Measurements from ENCODE around the gene ZNF44.

ZNF44 gene

DNA sequence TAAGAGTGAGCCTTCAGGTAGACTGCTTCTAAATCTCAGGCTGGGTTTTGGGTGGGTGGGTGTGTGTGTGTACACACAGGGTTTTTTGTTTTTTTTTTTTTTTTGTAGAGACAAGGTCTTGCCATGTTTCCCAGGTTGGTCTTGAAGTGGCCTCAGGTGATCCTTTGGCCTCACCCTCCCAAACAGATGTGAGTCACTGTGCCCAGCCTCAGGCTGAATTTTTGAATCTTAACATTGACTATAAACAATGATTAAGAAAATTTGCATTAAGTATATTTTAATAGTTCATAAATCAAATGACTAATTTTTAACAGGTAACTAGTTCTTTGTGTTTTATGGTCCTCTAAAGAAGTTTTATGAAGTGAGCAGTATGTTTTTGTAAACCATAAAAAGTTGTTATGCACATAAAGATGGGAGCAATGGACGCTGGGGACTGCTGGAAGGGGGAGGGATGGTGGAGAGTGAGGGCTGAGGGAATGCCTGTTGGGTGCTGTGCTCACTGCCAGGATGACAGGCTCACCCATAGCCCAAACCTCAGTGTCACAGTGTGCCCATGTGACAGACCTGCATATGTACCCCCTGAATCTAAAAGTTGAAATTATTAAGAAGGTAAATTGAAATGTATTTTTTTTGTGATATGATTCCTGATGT lies 71.6 kb downstream of the ZNF44 start:
- Histone ChIP-seq H3F3A (ENCODE audit: insufficient read depth, low read length) (no peaks in the 10 kb centered on the region), H3K4me1 (ENCODE audit: insufficient read depth, low read length, severe bottlenecking) (no peaks in the 10 kb centered on the region), H3K4me3 (ENCODE audit: low read depth, low read length, poor library complexity, severe bottlenecking) (no peak overlapping the region), H3K27me3 (ENCODE audit: insufficient read depth, low read length) (no peaks in the 10 kb centered on the region), H2AFZ (ENCODE audit: low read length) (no peak overlapping the region), H3K9ac (ENCODE audit: low read length) (no peak overlapping the region), H3K9me2 (ENCODE audit: low read depth, low read length) (no peaks in the 10 kb centered on the region), H3K79me2 (ENCODE audit: insufficient read depth, low read length) (no peaks in the 10 kb centered on the region), H4K20me1 (ENCODE audit: insufficient read depth, low read length) (no peaks in the 10 kb centered on the region), H3K27ac (ENCODE audit: low read depth, low read length, poor library complexity, severe bottlenecking) (no peak overlapping the region), H3K4me2 (ENCODE audit: low read length) (no peak overlapping the region), H3K9me3 (ENCODE audit: low read length) (no peaks in the 10 kb centered on the region; the same call in 1 of the 2 replicates), H3K36me3 (ENCODE audit: insufficient read depth, low read length) (no peaks in the 10 kb centered on the region)
- TF ChIP-seq EZH2 (IDR thresholded peaks at IDR 0.05; ENCODE audit: borderline replicate concordance, low read length): no peak
- TF ChIP-seq, protein P1, sequence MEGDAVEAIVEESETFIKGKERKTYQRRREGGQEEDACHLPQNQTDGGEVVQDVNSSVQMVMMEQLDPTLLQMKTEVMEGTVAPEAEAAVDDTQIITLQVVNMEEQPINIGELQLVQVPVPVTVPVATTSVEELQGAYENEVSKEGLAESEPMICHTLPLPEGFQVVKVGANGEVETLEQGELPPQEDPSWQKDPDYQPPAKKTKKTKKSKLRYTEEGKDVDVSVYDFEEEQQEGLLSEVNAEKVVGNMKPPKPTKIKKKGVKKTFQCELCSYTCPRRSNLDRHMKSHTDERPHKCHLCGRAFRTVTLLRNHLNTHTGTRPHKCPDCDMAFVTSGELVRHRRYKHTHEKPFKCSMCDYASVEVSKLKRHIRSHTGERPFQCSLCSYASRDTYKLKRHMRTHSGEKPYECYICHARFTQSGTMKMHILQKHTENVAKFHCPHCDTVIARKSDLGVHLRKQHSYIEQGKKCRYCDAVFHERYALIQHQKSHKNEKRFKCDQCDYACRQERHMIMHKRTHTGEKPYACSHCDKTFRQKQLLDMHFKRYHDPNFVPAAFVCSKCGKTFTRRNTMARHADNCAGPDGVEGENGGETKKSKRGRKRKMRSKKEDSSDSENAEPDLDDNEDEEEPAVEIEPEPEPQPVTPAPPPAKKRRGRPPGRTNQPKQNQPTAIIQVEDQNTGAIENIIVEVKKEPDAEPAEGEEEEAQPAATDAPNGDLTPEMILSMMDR (IDR thresholded peaks at IDR 0.05; ENCODE audit: low read length): no peak

Measured in OCI-LY1 (cell line).